Metanephros (tissue), 1 donor: ENCODE data around the gene UST. TPM values are rescaled to one million over a fixed set of nuclear protein-coding genes. Genes with fewer than 3 reads are reported as not detected.

Experiments used
- total RNA-seq: library from RNA; depleted of rRNA; stranded (reverse); fragments of >200 nt; gene quantifications from one replicate; pipeline ENCODE4 v1.2.3, GENCODE V29; 2014

Gene UST
- 12.3 TPM for total RNA-seq

GRCh38 chr6:148746363-148747144 lies at the start of gene UST:
UST (plus strand) TSS chr6:148747030; CDS start chr6:148747431, 401 bp downstream.

